IPS-20b (cell line): ENCODE measurements around the gene TRIM17.

ENCODE experiments used
- H3K27ac ChIP-seq: one replicate; pipeline ENCODE4 v1.5.1; 2013; ENCODE audit warnings: low read length
- H3K27me3 ChIP-seq: 2 replicates; pipeline ENCODE4 v1.6.1; 2013; ENCODE audit warnings: mild to moderate bottlenecking, low read length, inconsistent platforms; ENCODE audit not compliant: insufficient read depth
- H3K36me3 ChIP-seq: 2 replicates; pipeline ENCODE4 v1.6.1; 2013; ENCODE audit warnings: low read depth, mild to moderate bottlenecking, inconsistent platforms, low read length, moderate library complexity; ENCODE audit not compliant: insufficient read depth
- H3K4me1 ChIP-seq: 2 replicates; pipeline ENCODE4 v1.6.1; 2013; ENCODE audit warnings: mild to moderate bottlenecking, control low read depth, inconsistent platforms, low read length, moderate library complexity; ENCODE audit not compliant: insufficient read depth
- H3K4me3 ChIP-seq: 2 replicates; pipeline ENCODE4 v1.5.1; 2013; ENCODE audit warnings: mild to moderate bottlenecking, low read length, inconsistent platforms
- H3K9ac ChIP-seq: 2 replicates; pipeline ENCODE4 v1.6.1; 2013; ENCODE audit warnings: low read depth, mild to moderate bottlenecking, inconsistent platforms, low read length, moderate library complexity
- H3K9me3 ChIP-seq: 2 replicates; pipeline ENCODE4 v1.6.1; 2013; ENCODE audit warnings: mild to moderate bottlenecking, low read depth, low read length, inconsistent platforms; ENCODE audit not compliant: insufficient read depth

The TRIM17 gene

DNA sequence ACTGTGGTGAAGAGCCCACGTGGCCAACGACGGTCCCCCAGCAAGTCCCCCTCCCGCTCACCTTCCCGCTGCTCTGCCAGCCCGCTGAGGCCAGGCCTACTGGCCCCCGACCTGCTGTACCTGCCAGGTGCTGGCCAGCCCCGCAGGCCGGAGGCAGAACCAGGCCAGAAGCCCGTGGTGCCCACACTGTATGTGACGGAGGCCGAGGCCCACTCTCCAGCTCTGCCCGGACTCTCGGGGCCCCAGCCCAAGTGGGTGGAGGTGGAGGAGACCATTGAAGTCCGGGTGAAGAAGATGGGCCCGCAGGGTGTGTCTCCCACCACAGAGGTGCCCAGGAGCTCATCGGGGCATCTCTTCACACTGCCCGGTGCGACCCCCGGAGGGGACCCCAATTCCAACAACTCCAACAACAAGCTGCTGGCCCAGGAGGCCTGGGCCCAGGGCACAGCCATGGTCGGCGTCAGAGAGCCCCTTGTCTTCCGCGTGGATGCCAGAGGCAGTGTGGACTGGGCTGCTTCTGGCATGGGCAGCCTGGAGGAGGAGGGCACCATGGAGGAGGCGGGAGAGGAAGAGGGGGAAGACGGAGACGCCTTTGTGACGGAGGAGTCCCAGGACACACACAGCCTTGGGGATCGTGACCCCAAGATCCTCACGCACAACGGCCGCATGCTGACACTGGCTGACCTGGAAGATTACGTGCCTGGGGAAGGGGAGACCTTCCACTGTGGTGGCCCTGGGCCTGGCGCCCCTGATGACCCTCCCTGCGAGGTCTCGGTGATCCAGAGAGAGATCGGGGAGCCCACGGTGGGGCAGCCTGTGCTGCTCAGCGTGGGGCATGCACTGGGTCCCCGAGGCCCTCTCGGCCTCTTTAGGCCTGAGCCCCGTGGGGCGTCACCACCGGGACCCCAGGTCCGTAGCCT lies 56.8 kb downstream of the TRIM17 start:
- H3K36me3 ChIP-seq, result no peaks in the 10 kb centered on the region
- H3K27me3 ChIP-seq, result no peaks in the 10 kb centered on the region
- no peaks in the 10 kb centered on the region for H3K4me1 ChIP-seq
- no peaks in the 10 kb centered on the region for H3K9me3 ChIP-seq
- H3K9ac ChIP-seq, result no peak overlapping the region
- H3K27ac ChIP-seq, result no peak overlapping the region
- H3K4me3 ChIP-seq, result no peak overlapping the region

GRCh38 chr1:228358764-228359612 lies 57.7 kb downstream of the TRIM17 start:
- Histone ChIP-seq H3K9ac (no peak overlapping the region), H3K4me3 (no peak overlapping the region), H3K9me3 (no peaks in the 10 kb centered on the region), H3K27me3 (no peaks in the 10 kb centered on the region), H3K4me1 (no peaks in the 10 kb centered on the region), H3K36me3 (no peaks in the 10 kb centered on the region), H3K27ac (no peak overlapping the region)

DNA sequence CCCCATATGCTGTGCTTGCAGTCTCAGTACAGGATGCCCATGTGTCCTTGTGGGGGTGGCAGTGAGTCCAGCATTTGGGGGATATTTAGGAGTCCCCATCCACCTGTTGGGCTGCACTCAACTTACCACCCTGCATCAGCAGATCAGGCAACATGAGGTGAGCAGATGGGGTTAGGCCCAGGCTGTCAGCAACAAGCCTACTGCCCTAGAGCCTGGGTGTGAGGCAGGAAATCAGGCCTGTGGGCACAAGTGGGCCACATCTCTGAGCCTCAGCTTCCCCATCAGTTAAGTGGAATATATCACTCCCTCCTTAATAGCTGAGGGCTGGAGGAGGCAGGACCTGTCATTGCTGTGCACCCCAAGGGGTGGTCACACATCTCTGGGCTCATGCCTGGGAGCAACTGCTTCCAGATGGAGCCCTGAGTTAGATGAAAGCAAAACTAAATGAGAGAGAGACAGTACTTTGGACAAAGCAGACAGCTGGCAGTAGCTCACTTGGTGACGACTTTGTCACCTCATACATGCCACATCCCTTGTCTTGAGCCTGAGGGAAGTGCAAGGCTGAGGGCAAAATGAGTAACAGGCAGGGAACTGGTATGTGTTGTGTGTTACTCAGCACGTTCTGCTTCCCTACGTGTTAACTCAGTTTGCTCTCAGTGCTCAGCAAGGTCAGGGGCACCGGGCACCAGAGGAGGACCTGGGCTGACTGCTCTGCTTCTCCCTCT lies 58.5 kb downstream of the TRIM17 start:
- no peaks in the 10 kb centered on the region for H3K27me3 ChIP-seq
- H3K36me3 ChIP-seq, result no peaks in the 10 kb centered on the region
- H3K4me3 ChIP-seq, result no peak overlapping the region
- no peak overlapping the region for H3K27ac ChIP-seq
- no peak overlapping the region for H3K9ac ChIP-seq
- H3K4me1 ChIP-seq, result no peaks in the 10 kb centered on the region
- H3K9me3 ChIP-seq, result no peaks in the 10 kb centered on the region
